ENCODE results near the gene ABR. TPM values are rescaled to one million over a fixed set of nuclear protein-coding genes. Genes with fewer than 3 reads are reported as not detected.
"Not testable (repeated sequence)": the region's sequence is repeated elsewhere in the genome, so short reads cannot be mapped to it uniquely, and the experiment has no call there.

The ABR gene
- total RNA-seq, 1 donor from 2014 or later, result 119 TPM

DNA sequence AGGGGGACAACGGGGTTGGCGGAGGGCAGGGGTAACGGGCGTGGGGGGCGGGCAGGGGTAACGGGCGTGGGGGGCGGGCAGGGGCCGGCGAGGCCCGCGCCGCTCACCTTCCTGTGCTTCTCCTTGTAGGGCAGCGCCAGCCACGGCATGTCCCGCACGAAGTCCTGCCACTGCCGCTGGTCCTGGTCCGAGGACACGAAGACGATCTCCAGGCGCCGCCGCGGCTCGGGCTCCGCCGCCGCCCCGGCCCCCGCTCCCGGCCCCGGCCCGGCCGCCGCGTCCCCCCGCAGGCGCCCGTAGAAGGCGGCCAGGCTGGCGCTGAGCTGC, 200.6 kb downstream of the ABR start:
- Mint-ChIP-seq H3K27me3 (ENCODE audit: low read depth) (no peaks in the 10 kb centered on the region), H3K4me1 (ENCODE audit: low read depth) (peaks cover 52% of the 10 kb centered on the region), H3K9me3 (ENCODE audit: low read depth) (no peaks in the 10 kb centered on the region), H3K36me3 (ENCODE audit: low read depth) (no peaks in the 10 kb centered on the region), H3K27ac (ENCODE audit: unreplicated experiment) (no peak overlapping the region), H3K4me3 (ENCODE audit: unreplicated experiment) (peak overlapping the region; percentile 63)
- DNase-seq (ENCODE audit: low spot score), result no peak
- TF ChIP-seq, protein P1, sequence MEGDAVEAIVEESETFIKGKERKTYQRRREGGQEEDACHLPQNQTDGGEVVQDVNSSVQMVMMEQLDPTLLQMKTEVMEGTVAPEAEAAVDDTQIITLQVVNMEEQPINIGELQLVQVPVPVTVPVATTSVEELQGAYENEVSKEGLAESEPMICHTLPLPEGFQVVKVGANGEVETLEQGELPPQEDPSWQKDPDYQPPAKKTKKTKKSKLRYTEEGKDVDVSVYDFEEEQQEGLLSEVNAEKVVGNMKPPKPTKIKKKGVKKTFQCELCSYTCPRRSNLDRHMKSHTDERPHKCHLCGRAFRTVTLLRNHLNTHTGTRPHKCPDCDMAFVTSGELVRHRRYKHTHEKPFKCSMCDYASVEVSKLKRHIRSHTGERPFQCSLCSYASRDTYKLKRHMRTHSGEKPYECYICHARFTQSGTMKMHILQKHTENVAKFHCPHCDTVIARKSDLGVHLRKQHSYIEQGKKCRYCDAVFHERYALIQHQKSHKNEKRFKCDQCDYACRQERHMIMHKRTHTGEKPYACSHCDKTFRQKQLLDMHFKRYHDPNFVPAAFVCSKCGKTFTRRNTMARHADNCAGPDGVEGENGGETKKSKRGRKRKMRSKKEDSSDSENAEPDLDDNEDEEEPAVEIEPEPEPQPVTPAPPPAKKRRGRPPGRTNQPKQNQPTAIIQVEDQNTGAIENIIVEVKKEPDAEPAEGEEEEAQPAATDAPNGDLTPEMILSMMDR (IDR thresholded peaks at IDR 0.05), result no peak

DNA sequence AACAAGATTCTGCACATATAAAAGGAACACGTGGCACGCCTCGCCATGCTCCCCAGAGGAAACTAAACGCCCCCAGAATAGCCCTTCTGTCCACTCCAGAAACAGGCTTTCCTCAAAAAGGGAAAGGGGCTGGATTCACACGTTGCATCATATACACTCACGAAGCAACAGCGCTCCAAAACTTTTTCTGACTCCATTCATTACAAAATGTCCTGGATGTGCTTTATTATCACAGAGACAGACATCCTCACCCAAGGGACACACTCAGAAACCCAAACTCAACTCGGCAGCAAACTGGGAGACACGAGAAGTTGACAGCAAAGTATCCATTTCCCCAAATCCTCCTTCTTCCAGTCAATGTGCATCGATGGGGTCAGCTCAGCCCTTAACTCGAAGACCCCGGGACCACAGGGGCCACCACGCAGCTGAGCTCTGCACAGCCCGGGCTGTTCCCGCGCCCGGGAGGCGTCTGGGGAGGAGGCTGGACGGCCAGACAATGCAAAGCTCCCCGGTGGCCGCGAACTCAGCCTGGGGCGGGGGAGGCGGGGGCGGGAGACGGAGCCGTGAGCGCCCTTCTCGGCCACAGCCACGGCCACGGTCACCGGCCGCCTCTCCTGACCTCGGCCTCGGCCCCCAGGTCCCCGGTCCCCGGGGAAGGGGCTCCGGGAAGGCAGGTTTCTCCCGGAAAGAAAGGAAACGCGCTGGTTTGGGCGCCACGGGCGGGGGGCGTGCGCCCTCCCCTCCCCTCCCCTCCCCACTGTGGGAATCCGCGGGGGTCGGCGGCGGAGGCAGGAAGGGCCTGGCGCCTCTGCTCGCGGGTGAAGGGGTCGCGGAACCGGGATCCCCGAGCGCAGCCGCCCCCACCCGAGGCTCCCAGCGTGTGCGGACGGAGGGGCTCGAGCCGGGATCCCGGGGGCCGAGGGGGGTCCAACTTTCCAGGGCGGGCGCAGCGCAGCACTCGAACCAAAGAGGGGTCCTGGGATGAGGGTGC, 201.4 kb downstream of the ABR start:
- H3K27me3 Mint-ChIP-seq (ENCODE audit: low read depth), result no peaks in the 10 kb centered on the region
- H3K27ac Mint-ChIP-seq (ENCODE audit: unreplicated experiment), result peak overlapping the region; percentile 84
- no peaks in the 10 kb centered on the region for H3K36me3 Mint-ChIP-seq (ENCODE audit: low read depth)
- TF ChIP-seq, protein P1 (IDR thresholded peaks at IDR 0.05), result no peak
- peak overlapping the region; percentile 81 for H3K4me3 Mint-ChIP-seq (ENCODE audit: unreplicated experiment)
- H3K4me1 Mint-ChIP-seq (ENCODE audit: low read depth), result peaks cover 53% of the 10 kb centered on the region
- H3K9me3 Mint-ChIP-seq (ENCODE audit: low read depth), result no peaks in the 10 kb centered on the region
- no peak for DNase-seq (ENCODE audit: low spot score)

DNA sequence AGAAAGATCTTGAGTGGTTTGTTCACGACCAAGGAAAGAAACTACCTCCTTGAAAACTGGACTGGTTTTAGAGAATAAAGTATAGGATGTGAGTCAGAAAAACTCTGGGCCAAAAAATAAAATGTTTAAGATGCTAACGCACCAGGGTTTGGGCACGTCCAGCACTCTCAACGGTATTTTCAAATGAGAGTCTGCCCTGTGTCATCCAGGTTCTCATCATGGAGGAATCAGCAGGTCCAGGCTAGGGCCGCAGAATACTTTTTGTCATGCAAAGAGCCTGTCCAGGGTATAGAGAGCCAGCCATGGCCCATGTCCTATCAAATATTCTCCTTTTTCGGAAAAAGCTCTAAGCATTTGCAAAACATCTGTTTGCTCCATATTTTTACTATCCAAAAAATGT, 202.6 kb downstream of the ABR start:
- peaks cover 61% of the 10 kb centered on the region for H3K4me1 Mint-ChIP-seq (ENCODE audit: low read depth)
- no peak for DNase-seq (ENCODE audit: low spot score)

DNA sequence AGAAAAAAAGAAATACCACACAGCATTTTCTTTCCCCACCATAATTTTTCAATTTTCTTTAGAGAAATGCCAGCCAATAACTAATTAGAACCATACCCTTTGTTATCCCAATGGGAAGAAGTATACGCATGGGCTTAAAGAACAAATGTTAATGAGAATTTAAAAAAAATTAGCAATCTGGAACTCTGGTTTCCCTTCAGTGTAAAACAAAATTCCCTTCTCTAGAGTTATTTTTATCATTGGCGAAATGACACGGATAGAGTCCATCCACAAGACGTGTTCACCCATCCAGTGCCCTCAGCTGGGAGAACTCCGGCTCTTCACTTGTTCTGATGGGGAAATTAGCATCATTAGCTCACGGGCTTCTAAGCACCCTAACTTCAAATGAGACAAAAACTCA, 203.5 kb downstream of the ABR start:
- Mint-ChIP-seq H3K4me3 (ENCODE audit: unreplicated experiment) (peak overlapping the region; percentile 81), H3K27ac (ENCODE audit: unreplicated experiment) (peak overlapping the region; percentile 68), H3K9me3 (ENCODE audit: low read depth) (no peaks in the 10 kb centered on the region), H3K27me3 (ENCODE audit: low read depth) (no peaks in the 10 kb centered on the region), H3K36me3 (ENCODE audit: low read depth) (no peaks in the 10 kb centered on the region), H3K4me1 (ENCODE audit: low read depth) (peaks cover 63% of the 10 kb centered on the region)
- no peak for DNase-seq (ENCODE audit: low spot score)
- TF ChIP-seq, protein P1 (IDR thresholded peaks at IDR 0.05), result no peak

More for the DNA sequence above, 202.6 kb downstream of the ABR start:
- Mint-ChIP-seq H3K27ac (ENCODE audit: unreplicated experiment) (peak overlapping the region; percentile 53), H3K9me3 (ENCODE audit: low read depth) (no peaks in the 10 kb centered on the region), H3K36me3 (ENCODE audit: low read depth) (no peaks in the 10 kb centered on the region), H3K27me3 (ENCODE audit: low read depth) (no peaks in the 10 kb centered on the region), H3K4me3 (ENCODE audit: unreplicated experiment) (peak overlapping the region; percentile 81)
- TF ChIP-seq, protein P1 (IDR thresholded peaks at IDR 0.05), result no peak

DNA sequence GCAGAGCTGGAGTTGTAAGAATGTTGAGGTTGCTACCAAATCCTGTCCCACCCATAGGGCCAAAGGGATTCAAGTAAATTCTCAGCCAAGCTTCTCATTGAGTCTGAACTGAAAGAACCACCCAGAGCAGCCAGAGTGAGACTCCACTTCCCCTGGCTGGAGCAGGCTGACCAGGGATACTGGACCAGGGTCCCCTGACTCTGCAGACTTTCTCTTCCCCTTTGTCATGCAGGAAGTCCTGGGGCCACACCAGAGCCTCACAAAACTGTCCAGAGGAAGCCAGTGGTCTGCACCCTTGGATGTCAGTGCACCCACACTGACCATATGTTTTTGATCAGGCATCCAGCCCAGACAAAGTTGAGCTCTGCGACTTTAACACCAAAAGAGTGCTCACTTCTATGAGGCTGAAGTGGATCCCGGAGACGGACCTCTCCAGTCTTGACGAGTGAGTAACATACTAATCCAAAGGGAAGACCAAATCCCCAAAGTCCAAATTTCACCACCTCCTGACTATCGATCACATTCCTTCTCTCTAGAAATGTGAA, 204.3 kb downstream of the ABR start:
- no peak for DNase-seq (ENCODE audit: low spot score)
- Mint-ChIP-seq H3K4me3 (ENCODE audit: unreplicated experiment) (peak overlapping the region; percentile 20), H3K27ac (ENCODE audit: unreplicated experiment) (peak overlapping the region; percentile 71), H3K27me3 (ENCODE audit: low read depth) (no peaks in the 10 kb centered on the region), H3K9me3 (ENCODE audit: low read depth) (no peaks in the 10 kb centered on the region), H3K36me3 (ENCODE audit: low read depth) (no peaks in the 10 kb centered on the region), H3K4me1 (ENCODE audit: low read depth) (peaks cover 61% of the 10 kb centered on the region)
- TF ChIP-seq, protein P1 (IDR thresholded peaks at IDR 0.05), result no peak

DNA sequence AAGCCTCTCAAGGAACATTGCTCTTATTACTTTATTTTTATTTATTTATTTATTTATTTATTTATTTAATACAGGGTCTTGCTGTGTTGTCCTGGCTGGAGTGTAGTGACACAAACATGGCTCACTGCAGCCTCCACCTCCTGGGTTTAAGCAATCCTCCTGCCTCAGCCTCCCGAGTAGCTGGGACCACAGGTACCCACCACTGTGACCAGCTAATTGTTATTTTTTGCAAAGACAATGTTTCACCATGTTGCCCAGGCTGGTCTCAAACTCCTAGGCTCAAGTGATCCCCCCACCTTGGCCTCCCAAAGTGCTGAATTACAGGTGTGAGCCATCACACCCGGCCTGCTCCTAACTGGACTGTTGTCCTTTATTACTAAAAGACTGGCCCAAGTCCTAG, 205.0 kb downstream of the ABR start:
- DNase-seq (ENCODE audit: low spot score); H3K27ac Mint-ChIP-seq (ENCODE audit: unreplicated experiment); H3K9me3 Mint-ChIP-seq (ENCODE audit: low read depth); H3K27me3 Mint-ChIP-seq (ENCODE audit: low read depth); H3K4me3 Mint-ChIP-seq (ENCODE audit: unreplicated experiment); H3K36me3 Mint-ChIP-seq (ENCODE audit: low read depth): not testable (repeated sequence)
- H3K4me1 Mint-ChIP-seq (ENCODE audit: low read depth), result peaks cover 63% of the 10 kb centered on the region

Data from chondrocyte (in vitro differentiated cells).